IMR-90 (cell line): ENCODE data around the gene GPT2. TPM values are rescaled to one million over a fixed set of nuclear protein-coding genes. Genes with fewer than 3 reads are reported as not detected.

Source experiments
- ATAC-seq: fragments of 200-7000 bp; cut with Tn5 transposase; 2 replicates; pipeline ENCODE4 v1.9.1; 2020; ENCODE audit warnings: low read depth, mild to moderate bottlenecking, moderate library complexity
- BruUV-seq: library from RNA; stranded (reverse); fragments of 400-500 nt; replicated peaks from 2 replicates; lab custom pipeline; 2021; lab: Mats Ljungman, UMichigan
- CTCF ChIA-PET: fragments of 300-600 bp; formaldehyde crosslinking; extraction: SDS; loops from one replicate; lab custom pipeline; 2021; ENCODE audit warnings: antibody characterized with exemption; lab: Yijun Ruan, JAX
- POLR2A ChIA-PET: fragments of 300-600 bp; sonication (Branson Sonifier 250); formaldehyde crosslinking; loops from one replicate; lab custom pipeline; 2022; ENCODE audit warnings: antibody characterized with exemption; ENCODE audit not compliant: unreplicated experiment; lab: Charles Lee
- DNase-seq: peaks from one replicate; pipeline ENCODE4 v3.0.0; 2013
- H2AFZ ChIP-seq: replicated peaks from 2 replicates; pipeline ENCODE3; 2013; ENCODE audit warnings: low read length, mild to moderate bottlenecking; ENCODE audit not compliant: poor library complexity
- H2AK5ac ChIP-seq: 2 replicates; pipeline ENCODE4 v1.6.1; 2013; ENCODE audit warnings: low read depth, low read length, inconsistent platforms
- H2AK9ac ChIP-seq: replicated peaks from 2 replicates; pipeline ENCODE3; 2013; ENCODE audit warnings: mild to moderate bottlenecking, low read depth, low read length, moderate library complexity; ENCODE audit not compliant: poor library complexity
- H2BK120ac ChIP-seq: 2 replicates; pipeline ENCODE4 v1.6.1; 2013; ENCODE audit warnings: low read depth, low read length, inconsistent platforms
- H2BK15ac ChIP-seq: 3 replicates; pipeline ENCODE4 v1.6.1; 2013; ENCODE audit warnings: low read depth, low read length, inconsistent platforms
- H2BK20ac ChIP-seq: 2 replicates; pipeline ENCODE4 v1.6.1; 2013; ENCODE audit warnings: low read depth, mild to moderate bottlenecking, inconsistent platforms, low read length, moderate library complexity
- H2BK5ac ChIP-seq: 2 replicates; pipeline ENCODE4 v1.6.1; 2013; ENCODE audit warnings: mild to moderate bottlenecking, low read depth, low read length, inconsistent platforms; ENCODE audit not compliant: poor library complexity, severe bottlenecking
- H3K14ac ChIP-seq: replicated peaks from 2 replicates; pipeline ENCODE4 v1.6.1; 2013; ENCODE audit warnings: low read depth, low read length, inconsistent platforms
- H3K18ac ChIP-seq: 2 replicates; pipeline ENCODE4 v1.6.1; 2013; ENCODE audit warnings: low read depth, low read length, control low read depth
- H3K23ac ChIP-seq: 2 replicates; pipeline ENCODE4 v1.6.1; 2013; ENCODE audit warnings: low read depth, low read length, inconsistent platforms
- H3K27ac ChIP-seq: 2 replicates; pipeline ENCODE4 v1.5.1; 2013; ENCODE audit warnings: mild to moderate bottlenecking, control low read depth, low read length; ENCODE audit not compliant: insufficient read depth
- H3K27me3 ChIP-seq: 2 replicates; pipeline ENCODE4 v1.6.1; 2013; ENCODE audit warnings: low read length; ENCODE audit not compliant: control insufficient read depth, insufficient read depth
- H3K36me3 ChIP-seq: 2 replicates; pipeline ENCODE4 v1.6.1; 2013; ENCODE audit warnings: low read length, mixed read lengths; ENCODE audit not compliant: control insufficient read depth, insufficient read depth
- H3K4ac ChIP-seq: 2 replicates; pipeline ENCODE4 v1.6.1; 2013; ENCODE audit warnings: low read depth, low read length, inconsistent platforms
- H3K4me1 ChIP-seq: 2 replicates; pipeline ENCODE4 v1.6.1; 2013; ENCODE audit warnings: low read length, mixed read lengths; ENCODE audit not compliant: control insufficient read depth, insufficient read depth
- H3K4me2 ChIP-seq: 2 replicates; pipeline ENCODE4 v1.6.1; 2013; ENCODE audit warnings: low read depth, mild to moderate bottlenecking, control low read depth, low read length, moderate library complexity
- H3K4me3 ChIP-seq: 2 replicates; pipeline ENCODE4 v1.5.1; 2013; ENCODE audit warnings: low read depth, mild to moderate bottlenecking, control low read depth, low read length, moderate library complexity; ENCODE audit not compliant: insufficient read depth
- H3K56ac ChIP-seq: 2 replicates; pipeline ENCODE4 v1.6.1; 2013; ENCODE audit warnings: low read length, inconsistent platforms; ENCODE audit not compliant: insufficient read depth; ENCODE audit errors: extremely low read depth
- H3K79me1 ChIP-seq, 2 experiments: 2 replicates each; pipeline ENCODE4 v1.6.1; 2013; ENCODE audit warnings: low read length in 2 of 2, inconsistent platforms in 1 of 2, low read depth in 1 of 2
- H3K9ac ChIP-seq: 2 replicates; pipeline ENCODE4 v1.6.1; 2013; ENCODE audit warnings: low read depth, low read length, control low read depth
- H3K9me1 ChIP-seq: 2 replicates; pipeline ENCODE4 v1.6.1; 2013; ENCODE audit warnings: low read length, inconsistent platforms; ENCODE audit not compliant: insufficient read depth
- H3K9me3 ChIP-seq: 2 replicates; pipeline ENCODE4 v1.6.1; 2013; ENCODE audit warnings: low read length; ENCODE audit not compliant: control insufficient read depth, insufficient read depth
- H4K20me1 ChIP-seq: 2 replicates; pipeline ENCODE4 v1.6.1; 2013; ENCODE audit warnings: low read length, inconsistent platforms; ENCODE audit not compliant: insufficient read depth
- H4K5ac ChIP-seq: 2 replicates; pipeline ENCODE4 v1.6.1; 2013; ENCODE audit warnings: mild to moderate bottlenecking, low read depth, low read length, control low read depth
- H4K8ac ChIP-seq, 2 experiments: 2 replicates each; pipeline ENCODE4 v1.6.1; 2013; ENCODE audit warnings: low read depth in 2 of 2, low read length in 2 of 2, control low read depth in 1 of 2, inconsistent platforms in 1 of 2
- H4K91ac ChIP-seq: 2 replicates; pipeline ENCODE4 v1.6.1; 2013; ENCODE audit warnings: low read depth, low read length, inconsistent platforms; ENCODE audit not compliant: insufficient read depth
- CHD1 ChIP-seq: IDR thresholded peaks from 2 replicates; pipeline ENCODE4 v1.6.1; 2012; ENCODE audit warnings: low read depth, low read length, improper control_type of control experiment
- WGBS, 2 experiments: methylation state at CpG; one replicate each; pipeline versions ENCODE4 v1.1.5 to v1.1.7; 2013; ENCODE audit warnings: missing lambda C conversion rate in 2 of 2; ENCODE audit not compliant: insufficient read length in 1 of 2; ENCODE audit errors: extremely low coverage in 2 of 2; 5-methylcytosine and 5-hydroxymethylcytosine counted together
- dilution Hi-C: fragments of 300-500 bp; cut with HindIII; formaldehyde crosslinking; loops from one replicate; pipeline ENCODE4 v1.14.3; 2018; ENCODE audit warnings: low sequenced_read_pairs; ENCODE audit not compliant: unreplicated experiment
- in situ Hi-C: fragments of 300-500 bp; cut with MboI; formaldehyde crosslinking; loops from 3 replicates; pipeline ENCODE4 v1.14.3; 2019; ENCODE audit warnings: low sequenced_read_pairs, inconsistent platforms, mixed read lengths
- intact Hi-C: fragments of 100-400 bp; cut with micrococcal nuclease; formaldehyde crosslinking; loops from 2 replicates; pipeline ENCODE4 v1.10.0; 2022
- polyA plus RNA-seq, 3 experiments: library from polyadenylated mRNA; depleted of rRNA; stranded (reverse); fragments of >200 nt; gene quantifications; 2 replicates each; pipeline ENCODE4 v1.2.3, GENCODE V29; 2012; ENCODE audit warnings: low replicate concordance in 1 of 3
- total RNA-seq: library from RNA; depleted of rRNA; stranded (reverse); fragments of >200 nt; gene quantifications from 2 replicates; pipeline ENCODE4 v1.2.3, GENCODE V29; 2012

GPT2 gene
- total and polyA plus RNA-seq, 2 of the 4 experiments (the other 2 are of a cell fraction), result 26.4 to 31.5 TPM

- H3K79me1 ChIP-seq, result peaks cover 22 to 64% of the 10 kb centered on the region in 2 experiments
- H3K4me1 ChIP-seq, result peaks cover 15% of the 10 kb centered on the region
- H4K20me1 ChIP-seq, result peaks cover 45% of the 10 kb centered on the region
- H3K36me3 ChIP-seq, result peaks cover 25% of the 10 kb centered on the region
- intact Hi-C loops (no loop called here), in situ Hi-C loops (no loop called here), dilution Hi-C loops (no loop called here)
- no peak overlapping the region for H2AK5ac ChIP-seq
- H2AK9ac ChIP-seq, result no peak overlapping the region
- no peak overlapping the region for H4K91ac ChIP-seq
- no peaks in the 10 kb centered on the region for H3K27me3 ChIP-seq
- no peak overlapping the region for H2BK5ac ChIP-seq
- no peak overlapping the region for H3K18ac ChIP-seq
- no peak overlapping the region for H2BK120ac ChIP-seq
- H2AFZ ChIP-seq, result peak overlapping the region; percentile 68
- H4K8ac ChIP-seq, result no peak overlapping the region
- H3K9ac ChIP-seq, result no peak overlapping the region
- H3K4ac ChIP-seq, result no peak overlapping the region
- WGBS, 2 experiments, result 100% methylated on average over 1 of the region's 11 CpGs; no CpG with 5 or more reads in 1 of the 2 experiments
- peaks cover 29% of the 10 kb centered on the region for H3K9me1 ChIP-seq
- H3K4me2 ChIP-seq, result no peak overlapping the region
- TF ChIP-seq CHD1, result no peak
- H3K27ac ChIP-seq, result no peak overlapping the region
- no peak overlapping the region for H3K23ac ChIP-seq
- no peak overlapping the region for H3K4me3 ChIP-seq
- no peak overlapping the region for H4K5ac ChIP-seq
- H2BK15ac ChIP-seq, result no peak overlapping the region
- peak; percentile 47; the same call in 1 of the 2 replicates for ATAC-seq
- CTCF ChIA-PET, result no interaction called here
- H3K9me3 ChIP-seq, result no peaks in the 10 kb centered on the region
- peak; percentile 7 for DNase-seq
- H3K14ac ChIP-seq, result no peak overlapping the region
- H2BK20ac ChIP-seq, result no peak overlapping the region
- BruUV-seq, result no TSS peak
- no peak overlapping the region for H3K56ac ChIP-seq
- POLR2A ChIA-PET, result no interaction called here
Measured at GRCh38 chr16:46894036-46894672, 10.0 kb downstream of the GPT2 start.
